NCI-H1105 treated with DMSO at 0.1 percent for 48 hours (cell line): ENCODE measurements around the gene GNAS-AS1.

Source experiments
- DNase-seq: peaks from one replicate; lab custom pipeline; 2025; lab: John Stamatoyannopoulos, UW

GNAS-AS1 gene

GRCh38 chr20:58884966-58885365 lies 34.3 kb upstream of the GNAS-AS1 start:
- no peak for DNase-seq

GRCh38 chr20:58883241-58883691 lies 32.6 kb upstream of the GNAS-AS1 start:
- no peak for DNase-seq

- no peak for DNase-seq
Observed at GRCh38 chr20:58882704-58883089, 32.0 kb upstream of the GNAS-AS1 start.

- DNase-seq: no peak
Observed at GRCh38 chr20:58880994-58881752, 30.5 kb upstream of the GNAS-AS1 start.

GRCh38 chr20:58880441-58880840 lies 29.7 kb upstream of the GNAS-AS1 start:
- no peak for DNase-seq

- no peak for DNase-seq
Observed at GRCh38 chr20:58878399-58878798, 27.7 kb upstream of the GNAS-AS1 start.

- no peak for DNase-seq
Observed at GRCh38 chr20:58877976-58878360, 27.3 kb upstream of the GNAS-AS1 start.

GRCh38 chr20:58877050-58877975 lies 26.6 kb upstream of the GNAS-AS1 start:
- DNase-seq: no peak

GRCh38 chr20:58876437-58876836 lies 25.7 kb upstream of the GNAS-AS1 start:
- DNase-seq: no peak

- no peak for DNase-seq
Observed at GRCh38 chr20:58875541-58876134, 24.9 kb upstream of the GNAS-AS1 start.

- DNase-seq: no peak
Observed at GRCh38 chr20:58875111-58875510, 24.4 kb upstream of the GNAS-AS1 start.

- DNase-seq: no peak
Observed at GRCh38 chr20:58874469-58874868, 23.8 kb upstream of the GNAS-AS1 start.

GRCh38 chr20:58871533-58872102 lies 20.9 kb upstream of the GNAS-AS1 start:
- no peak for DNase-seq

GRCh38 chr20:58870293-58871014 lies 19.8 kb upstream of the GNAS-AS1 start:
- DNase-seq: peak; percentile 73

- DNase-seq: no peak
Observed at GRCh38 chr20:58869662-58870227, 19.0 kb upstream of the GNAS-AS1 start.

- no peak for DNase-seq
Observed at GRCh38 chr20:58868795-58869194, 18.1 kb upstream of the GNAS-AS1 start.

- no peak for DNase-seq
Observed at GRCh38 chr20:58867211-58867610, 16.5 kb upstream of the GNAS-AS1 start.

GRCh38 chr20:58865843-58866242 lies 15.1 kb upstream of the GNAS-AS1 start:
- DNase-seq: no peak

- peak; percentile 13 for DNase-seq
Observed at GRCh38 chr20:58864346-58864745, 13.6 kb upstream of the GNAS-AS1 start.

GRCh38 chr20:58863044-58863790 lies 12.5 kb upstream of the GNAS-AS1 start:
- no peak for DNase-seq
